K562 (cell line): ENCODE results near the gene OOEP. TPM values are rescaled to one million over a fixed set of nuclear protein-coding genes. Genes with fewer than 3 reads are reported as not detected.

Experiments
- ATAC-seq: fragments of 200-7000 bp; cut with Tn5 transposase; 3 replicates; pipeline ENCODE4 v1.9.1; 2020; ENCODE audit warnings: moderate library complexity
- BruUV-seq: library from RNA; stranded (reverse); fragments of 400-500 nt; replicated peaks from 2 replicates; lab custom pipeline; 2021; lab: Mats Ljungman, UMichigan
- CTCF ChIA-PET: fragments of 300-600 bp; formaldehyde crosslinking; extraction: SDS; loops from one replicate; lab custom pipeline; 2021; ENCODE audit warnings: low intra/inter-chr PET ratio; lab: Yijun Ruan, JAX
- POLR2A ChIA-PET: fragments of 300-600, 350-650 bp; sonication (Branson Sonifier 250); formaldehyde crosslinking; extraction: SDS; loops from one replicate; lab custom pipeline; 2021; ENCODE audit warnings: antibody characterized with exemption, inconsistent platforms; lab: Yijun Ruan, JAX
- DNase-seq, 4 experiments: peaks; one replicate each; pipeline versions ENCODE4 v3.0.0 to v3.0.0-alpha.2; 2011 to 2018; ENCODE audit warnings: low spot score in 3 of 4, mixed read lengths in 3 of 4; ENCODE audit errors: extremely low read depth in 1 of 4
- FAIRE-seq: peaks from 2 replicates; lab custom pipeline; 2011; peaks lifted over from hg19 to GRCh38; lab: Jason Lieb, UNC
- H2AFZ ChIP-seq: 2 replicates; pipeline ENCODE4 v1.6.0; 2011; ENCODE audit warnings: low read depth, low read length, control low read depth, inconsistent platforms
- H3K27ac ChIP-seq: fragments of 200-600 bp; 3 replicates; pipeline ENCODE4 v1.8.0; 2011; ENCODE audit warnings: low read depth, mild to moderate bottlenecking, control low read depth, inconsistent platforms, low read length, moderate library complexity, mixed read lengths; ENCODE audit errors: extremely low read depth
- H3K27me3 ChIP-seq, 2 experiments: fragments of 300-600 bp in 1 of 2; 2 replicates in 1 of 2; 3 replicates in 1 of 2; pipeline versions ENCODE4 v1.6.0 to v1.8.0; 2011; ENCODE audit warnings: inconsistent platforms in 2 of 2, low read length in 2 of 2, mild to moderate bottlenecking in 1 of 2, mixed read lengths in 1 of 2, moderate library complexity in 1 of 2; ENCODE audit not compliant: control insufficient read depth in 2 of 2, insufficient read depth in 2 of 2
- H3K36me3 ChIP-seq: fragments of 300-600 bp; 3 replicates; pipeline ENCODE4 v1.8.0; 2011; ENCODE audit warnings: mild to moderate bottlenecking, low read length, inconsistent platforms; ENCODE audit not compliant: control insufficient read depth, insufficient read depth
- H3K4me1 ChIP-seq, 2 experiments: fragments of 200-600 bp in 1 of 2; replicated peaks in 1 of 2; 2 replicates in 1 of 2; 3 replicates in 1 of 2; pipeline versions ENCODE4 v1.5.1 to v1.8.0; 2011; ENCODE audit warnings: inconsistent platforms in 2 of 2, low read length in 2 of 2, mild to moderate bottlenecking in 1 of 2, mixed read lengths in 1 of 2, moderate library complexity in 1 of 2; ENCODE audit not compliant: control insufficient read depth in 2 of 2, insufficient read depth in 2 of 2
- H3K4me2 ChIP-seq: 2 replicates; pipeline ENCODE4 v1.6.1; 2011; ENCODE audit warnings: low read length, control low read depth, inconsistent platforms, mixed read lengths; ENCODE audit not compliant: insufficient read depth
- H3K4me3 ChIP-seq: fragments of 200-600 bp; sonication (generic), shearing (Covaris generic); 2 replicates; pipeline ENCODE4 v1.5.1; 2016; ENCODE audit warnings: control low read depth, inconsistent platforms
- H3K79me2 ChIP-seq: fragments of 200-600 bp; 3 replicates; pipeline ENCODE4 v1.8.0; 2011; ENCODE audit warnings: low read length, inconsistent platforms; ENCODE audit not compliant: control insufficient read depth, insufficient read depth
- H3K9ac ChIP-seq, 2 experiments: 2 replicates each; pipeline versions ENCODE4 v1.6.0 to v1.6.1; 2011; ENCODE audit warnings: low read depth in 2 of 2, low read length in 2 of 2, control low read depth in 1 of 2, inconsistent platforms in 1 of 2, mild to moderate bottlenecking in 1 of 2, mixed read lengths in 1 of 2; ENCODE audit not compliant: insufficient read depth in 1 of 2
- H3K9me1 ChIP-seq: one replicate; pipeline ENCODE4 v1.6.0; 2011; ENCODE audit warnings: inconsistent platforms, mild to moderate bottlenecking, low read length, moderate library complexity; ENCODE audit not compliant: control insufficient read depth, insufficient read depth
- H3K9me3 ChIP-seq: replicated peaks from 2 replicates; pipeline ENCODE4 v1.5.1; 2011; ENCODE audit warnings: low read depth, low read length, inconsistent platforms; ENCODE audit not compliant: control insufficient read depth, insufficient read depth
- H4K20me1 ChIP-seq: replicated peaks from 2 replicates; pipeline ENCODE4 v1.6.1; 2011; ENCODE audit warnings: low read length, inconsistent platforms, mixed read lengths; ENCODE audit not compliant: control insufficient read depth, insufficient read depth
- CEBPB ChIP-seq: fragments of 450-650 bp; IDR thresholded peaks from 2 replicates; pipeline ENCODE4 v1.6.1; 2016; ENCODE audit warnings: missing genetic modification characterization, missing compliant biosample characterization
- DNMT1 ChIP-seq: fragments of 450-650 bp; IDR thresholded peaks from 2 replicates; pipeline ENCODE4 v1.6.1; 2016; ENCODE audit warnings: antibody characterized with exemption, mild to moderate bottlenecking
- IRF2 ChIP-seq: sonication (generic); formaldehyde crosslinking; IDR thresholded peaks from 2 replicates; pipeline ENCODE4 v1.8.1; 2022; ENCODE audit warnings: mild to moderate bottlenecking, missing genetic modification reagents
- MAFK ChIP-seq: IDR thresholded peaks from 2 replicates; pipeline ENCODE4 v1.6.1; 2011; ENCODE audit warnings: low read length, improper control_type of control experiment
- RBM15 ChIP-seq: fragments of 200-400 bp; formaldehyde crosslinking; IDR thresholded peaks from 2 replicates; pipeline ENCODE4 v1.6.1; 2018; ENCODE audit warnings: mild to moderate bottlenecking, low read length, moderate library complexity; ENCODE audit not compliant: insufficient read depth
- SAFB2 ChIP-seq: fragments of 200-400 bp; formaldehyde crosslinking; IDR thresholded peaks from 2 replicates; pipeline ENCODE4 v1.6.1; 2018; ENCODE audit warnings: borderline replicate concordance, low read length, low read depth, moderate library complexity; ENCODE audit not compliant: severe bottlenecking
- SMARCA4 ChIP-seq: fragments of 450-650 bp; IDR thresholded peaks from 2 replicates; pipeline ENCODE4 v1.6.1; 2016
- ZNF444 ChIP-seq: fragments of 250-450 bp; sonication (Bioruptor Pico); IDR thresholded peaks from 2 replicates; pipeline ENCODE4 v1.4.0; 2020; ENCODE audit warnings: mild to moderate bottlenecking, moderate library complexity
- ZNF717 ChIP-seq: fragments of 250-450 bp; sonication (Bioruptor Pico); IDR thresholded peaks from 2 replicates; pipeline ENCODE4 v1.5.0; 2021
- WGBS: fragments of 100-300 bp; shearing (Covaris generic); methylation state at CpG from one replicate; pipeline ENCODE4 v1.1.6; 2016; ENCODE audit warnings: low coverage, mixed read lengths; ENCODE audit not compliant: insufficient coverage; ENCODE audit errors: missing lambda C conversion rate; 5-methylcytosine and 5-hydroxymethylcytosine counted together
- in situ Hi-C: fragments of 300-500 bp; cut with MboI; formaldehyde crosslinking; loops from 4 replicates; pipeline ENCODE4 v1.15.0; 2018; ENCODE audit warnings: inconsistent platforms, mixed read lengths
- intact Hi-C: fragments of 100-400 bp; cut with micrococcal nuclease; formaldehyde crosslinking; loops from 2 replicates; pipeline ENCODE4 v1.14.2; 2022
- polyA plus RNA-seq, 8 experiments: library from polyadenylated mRNA; depleted of rRNA in 4 of 8; stranded (reverse) in 5 of 8; unstranded in 3 of 8; fragments of >200 nt; fragmentation: Nextera tagmentation in 2 of 8; fragmentation: Illumina TruSeq in 1 of 8; extraction: Ambion mirVana in 2 of 8; extraction: Trizol in 1 of 8; gene quantifications; 2 replicates each; pipeline versions ENCODE4 v1.2.1 to v1.2.3, GENCODE V29; 2011 to 2014; ENCODE audit warnings: inconsistent platforms in 1 of 8, missing spikeins in 1 of 8
- total RNA-seq, 7 experiments: library from RNA; depleted of rRNA in 6 of 7; stranded (reverse); fragments of >200 nt in 6 of 7; fragmentation: Illumina TruSeq in 2 of 7; extraction: Trizol in 2 of 7; gene quantifications; 2 replicates each; pipeline versions ENCODE4 v1.2.1 to v1.2.3, GENCODE V29; 2011 to 2021; ENCODE audit warnings: low replicate concordance in 1 of 7
- TF ChIP-seq, protein P1 (sequence below): fragments of 450-650 bp; IDR thresholded peaks from 2 replicates; pipeline ENCODE4 v1.6.1; 2016; ENCODE audit warnings: low read depth, mild to moderate bottlenecking, moderate library complexity
- TF ChIP-seq, protein P2 (sequence below): fragments of 150-350 bp; IDR thresholded peaks from 2 replicates; pipeline ENCODE4 v1.6.1; 2014; ENCODE audit warnings: low read depth, mild to moderate bottlenecking, low read length, borderline replicate concordance

The OOEP gene
- total and polyA plus RNA-seq, 9 of the 15 experiments (the other 6 are each of a cell fraction or from before 2014, with no cell fraction given), result not detected

DNA sequence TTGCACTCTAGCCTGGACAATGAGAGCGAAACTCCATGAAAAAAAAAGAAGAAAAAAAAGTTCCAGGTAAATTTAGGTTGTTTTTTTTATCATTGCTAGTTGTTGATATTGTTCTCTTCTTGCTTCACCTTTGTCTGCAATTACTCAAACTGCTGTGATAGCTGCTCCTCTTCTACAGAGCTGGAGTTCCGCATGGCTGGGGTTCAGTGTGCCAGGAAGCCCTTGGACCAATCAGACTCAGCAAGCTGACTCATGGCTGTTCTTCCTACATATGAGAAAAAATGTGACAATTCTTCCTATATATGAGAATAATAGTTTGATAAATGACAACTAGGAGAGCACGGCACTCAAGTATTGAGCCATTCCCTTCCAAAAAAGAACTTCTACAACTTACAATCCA, 44.0 kb downstream of the OOEP start:
- ChIA-PET POLR2A (interaction anchor here (0.6 kb wide), 1 partner anchor 134 kb away, joined by 3 read pairs; no protein-coding TSS in a partner anchor), CTCF (interaction anchor here (0.9 to 2.0 kb wide), 3 partner anchors 40 to 914 kb away, joined by 3 to 19 read pairs (median 3); no protein-coding TSS in a partner anchor)
- Histone ChIP-seq H3K36me3 (no peaks in the 10 kb centered on the region), H3K4me3 (no peak overlapping the region), H3K4me2 (no peak overlapping the region), H3K9ac (no peak overlapping the region), H3K4me1 (peaks cover 0 to 5% of the 10 kb centered on the region in 2 experiments; a peak in 1 of 5 replicates), H3K9me3 (no peaks in the 10 kb centered on the region), H2AFZ (no peak overlapping the region), H3K27me3 (peaks cover 0 to 9% of the 10 kb centered on the region in 2 experiments; a peak in 3 of 5 replicates), H4K20me1 (no peaks in the 10 kb centered on the region), H3K9me1 (no peaks in the 10 kb centered on the region), H3K27ac (no peak overlapping the region), H3K79me2 (no peaks in the 10 kb centered on the region)
- ATAC-seq (no peak), DNase-seq (no peak), FAIRE-seq (no peak)
- intact Hi-C loops (loop anchor here (1.0 to 10.0 kb wide), 5 partner anchors 40 to 711 kb away; no protein-coding TSS in a partner anchor), in situ Hi-C loops (loop anchor here (5.0 to 25.0 kb wide), 3 partner anchors 38 to 913 kb away; no protein-coding TSS in a partner anchor)
- no peak for TF ChIP-seq CEBPB (tag)
- TF ChIP-seq RBM15, result no peak
- TF ChIP-seq SMARCA4, result no peak
- TF ChIP-seq MAFK, result no peak
- no peak for TF ChIP-seq SAFB2
- TF ChIP-seq, protein P1, sequence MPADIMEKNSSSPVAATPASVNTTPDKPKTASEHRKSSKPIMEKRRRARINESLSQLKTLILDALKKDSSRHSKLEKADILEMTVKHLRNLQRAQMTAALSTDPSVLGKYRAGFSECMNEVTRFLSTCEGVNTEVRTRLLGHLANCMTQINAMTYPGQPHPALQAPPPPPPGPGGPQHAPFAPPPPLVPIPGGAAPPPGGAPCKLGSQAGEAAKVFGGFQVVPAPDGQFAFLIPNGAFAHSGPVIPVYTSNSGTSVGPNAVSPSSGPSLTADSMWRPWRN, result no peak
- TF ChIP-seq IRF2 (CRISPR knock-in tag), result no peak
- no peak for TF ChIP-seq ZNF444
- TF ChIP-seq DNMT1, result no peak
- TF ChIP-seq ZNF717 (CRISPR knock-in tag), result no peak
- TF ChIP-seq, protein P2, sequence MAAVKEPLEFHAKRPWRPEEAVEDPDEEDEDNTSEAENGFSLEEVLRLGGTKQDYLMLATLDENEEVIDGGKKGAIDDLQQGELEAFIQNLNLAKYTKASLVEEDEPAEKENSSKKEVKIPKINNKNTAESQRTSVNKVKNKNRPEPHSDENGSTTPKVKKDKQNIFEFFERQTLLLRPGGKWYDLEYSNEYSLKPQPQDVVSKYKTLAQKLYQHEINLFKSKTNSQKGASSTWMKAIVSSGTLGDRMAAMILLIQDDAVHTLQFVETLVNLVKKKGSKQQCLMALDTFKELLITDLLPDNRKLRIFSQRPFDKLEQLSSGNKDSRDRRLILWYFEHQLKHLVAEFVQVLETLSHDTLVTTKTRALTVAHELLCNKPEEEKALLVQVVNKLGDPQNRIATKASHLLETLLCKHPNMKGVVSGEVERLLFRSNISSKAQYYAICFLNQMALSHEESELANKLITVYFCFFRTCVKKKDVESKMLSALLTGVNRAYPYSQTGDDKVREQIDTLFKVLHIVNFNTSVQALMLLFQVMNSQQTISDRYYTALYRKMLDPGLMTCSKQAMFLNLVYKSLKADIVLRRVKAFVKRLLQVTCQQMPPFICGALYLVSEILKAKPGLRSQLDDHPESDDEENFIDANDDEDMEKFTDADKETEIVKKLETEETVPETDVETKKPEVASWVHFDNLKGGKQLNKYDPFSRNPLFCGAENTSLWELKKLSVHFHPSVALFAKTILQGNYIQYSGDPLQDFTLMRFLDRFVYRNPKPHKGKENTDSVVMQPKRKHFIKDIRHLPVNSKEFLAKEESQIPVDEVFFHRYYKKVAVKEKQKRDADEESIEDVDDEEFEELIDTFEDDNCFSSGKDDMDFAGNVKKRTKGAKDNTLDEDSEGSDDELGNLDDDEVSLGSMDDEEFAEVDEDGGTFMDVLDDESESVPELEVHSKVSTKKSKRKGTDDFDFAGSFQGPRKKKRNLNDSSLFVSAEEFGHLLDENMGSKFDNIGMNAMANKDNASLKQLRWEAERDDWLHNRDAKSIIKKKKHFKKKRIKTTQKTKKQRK, result no peak
- 77% methylated on average over 3 of the region's 3 CpGs for WGBS
- no TSS peak for BruUV-seq
